SJSA1 (cell line): ENCODE measurements around the gene ANKRD22. TPM values are rescaled to one million over a fixed set of nuclear protein-coding genes. Genes with fewer than 3 reads are reported as not detected.

Source experiments
- DNase-seq, 2 experiments: peaks; one replicate each; pipeline ENCODE4 v3.0.0-alpha.2; 2015 to 2020; ENCODE audit warnings: low spot score in 2 of 2, low read depth in 1 of 2
- H3K27ac ChIP-seq: fragments of 250-450 bp; sonication (Bioruptor Pico); 2 replicates; pipeline ENCODE4 v1.5.1; 2020; ENCODE audit warnings: mild to moderate bottlenecking, moderate library complexity
- H3K27me3 ChIP-seq: fragments of 250-450 bp; sonication (Bioruptor Pico); replicated peaks from 2 replicates; pipeline ENCODE4 v1.5.1; 2020; ENCODE audit warnings: mild to moderate bottlenecking, moderate library complexity
- H3K36me3 ChIP-seq: fragments of 250-450 bp; sonication (Bioruptor Pico); 2 replicates; pipeline ENCODE4 v1.5.1; 2020; ENCODE audit warnings: mild to moderate bottlenecking
- H3K4me1 ChIP-seq: fragments of 250-450 bp; sonication (Bioruptor Pico); replicated peaks from 2 replicates; pipeline ENCODE4 v1.6.1; 2021; ENCODE audit warnings: mild to moderate bottlenecking
- H3K4me3 ChIP-seq: fragments of 250-450 bp; sonication (Bioruptor Pico); 2 replicates; pipeline ENCODE4 v1.5.1; 2020; ENCODE audit warnings: mild to moderate bottlenecking
- H3K9me3 ChIP-seq: fragments of 250-450 bp; sonication (Bioruptor Pico); replicated peaks from 2 replicates; pipeline ENCODE4 v1.5.1; 2020; ENCODE audit warnings: mild to moderate bottlenecking
- total RNA-seq: library from RNA; depleted of rRNA; stranded (reverse); fragments of >200 nt; shearing (Covaris generic); gene quantifications from 2 replicates; pipeline ENCODE4 v1.2.3, GENCODE V29; 2014

The ANKRD22 gene
- total RNA-seq, 1 experiment from 2014 or later: not detected

DNA sequence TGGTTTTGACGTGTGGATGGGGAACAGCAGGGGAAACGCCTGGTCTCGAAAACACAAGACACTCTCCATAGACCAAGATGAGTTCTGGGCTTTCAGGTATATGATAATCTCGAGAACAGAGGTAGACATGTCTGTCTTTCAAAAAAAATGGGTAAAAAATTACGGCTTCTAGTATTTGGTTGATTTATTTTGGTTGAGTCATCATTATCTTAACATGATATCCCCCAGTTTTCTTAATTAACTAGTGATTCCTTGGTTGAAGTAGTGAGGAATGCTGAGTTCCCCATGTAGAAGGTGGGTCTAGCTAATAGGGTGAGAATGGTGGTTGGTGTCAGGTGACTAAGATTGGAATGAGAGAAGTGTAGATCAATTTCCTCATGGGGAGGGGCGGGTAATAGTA, 38.4 kb downstream of the ANKRD22 start:
- no peaks in the 10 kb centered on the region for H3K9me3 ChIP-seq
- no peak for DNase-seq
- H3K4me3 ChIP-seq: no peak overlapping the region
- H3K27me3 ChIP-seq: peaks cover 7% of the 10 kb centered on the region; the same call in 1 of the 2 replicates
- no peak overlapping the region for H3K27ac ChIP-seq
- H3K36me3 ChIP-seq: no peaks in the 10 kb centered on the region
- no peaks in the 10 kb centered on the region for H3K4me1 ChIP-seq

DNA sequence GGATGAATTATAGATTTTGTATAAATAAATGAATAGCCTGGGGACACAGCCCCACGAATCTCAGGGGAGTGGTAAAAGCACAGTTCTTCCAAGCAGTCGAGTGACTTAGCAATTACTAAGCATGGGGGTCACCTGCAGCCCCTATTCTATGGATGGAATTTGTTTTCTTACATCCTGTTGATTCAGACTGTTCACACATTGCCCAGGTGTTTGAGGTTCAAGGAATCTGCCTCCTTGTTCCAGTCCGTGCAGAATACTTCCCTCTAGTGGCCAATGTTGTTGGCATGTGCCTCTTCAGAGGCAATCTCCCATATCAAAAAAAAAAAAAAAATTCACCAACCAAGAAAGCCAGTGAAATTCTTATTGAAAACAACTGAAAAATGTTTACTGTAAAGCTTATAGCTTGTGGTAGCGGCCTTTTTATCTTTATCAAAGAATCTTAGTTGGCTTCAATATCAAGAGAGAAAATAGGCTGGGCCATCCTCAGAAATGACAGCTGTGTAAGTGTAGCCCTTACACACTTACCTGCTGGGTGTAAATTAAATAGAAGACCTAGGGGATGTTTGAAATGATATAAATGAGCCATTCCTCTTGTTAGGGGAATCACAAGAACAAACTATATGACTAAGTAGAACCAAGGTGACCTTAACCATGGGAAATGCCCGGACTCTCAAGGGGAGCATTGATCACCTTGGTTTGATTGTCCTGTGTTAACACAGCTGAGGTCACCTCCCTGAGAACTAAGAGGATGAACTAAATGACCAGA, 41.3 kb downstream of the ANKRD22 start:
- H3K4me1 ChIP-seq: no peaks in the 10 kb centered on the region
- peaks cover 7% of the 10 kb centered on the region; the same call in 1 of the 2 replicates for H3K27me3 ChIP-seq
- H3K9me3 ChIP-seq: no peaks in the 10 kb centered on the region
- peak in 1 of 2 experiments; percentile 21 for DNase-seq
- no peaks in the 10 kb centered on the region for H3K36me3 ChIP-seq
- no peak overlapping the region for H3K4me3 ChIP-seq
- H3K27ac ChIP-seq: no peak overlapping the region

DNA sequence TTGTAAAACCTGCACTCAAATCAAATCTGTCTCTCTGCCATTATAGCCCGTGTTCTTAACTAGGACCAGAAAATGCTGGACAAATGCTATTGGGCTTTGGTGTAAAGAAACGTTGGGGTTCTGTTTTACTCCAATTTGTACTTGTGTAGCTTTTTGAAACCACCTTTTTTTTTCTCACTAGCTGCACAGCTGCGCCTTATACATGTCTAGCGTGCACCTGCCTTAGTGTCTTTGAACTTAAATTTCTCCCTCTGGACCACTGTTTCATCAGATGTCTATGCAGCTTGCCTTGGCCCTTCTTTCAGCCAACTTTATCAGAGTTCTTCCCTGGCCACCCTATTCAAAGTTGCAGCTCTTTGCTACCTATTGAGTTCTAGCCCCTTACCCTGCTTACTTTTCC, 42.0 kb downstream of the ANKRD22 start:
- H3K36me3 ChIP-seq: no peaks in the 10 kb centered on the region
- no peak for DNase-seq
- peaks cover 7% of the 10 kb centered on the region; the same call in 1 of the 2 replicates for H3K27me3 ChIP-seq
- H3K27ac ChIP-seq: no peak overlapping the region
- no peak overlapping the region for H3K4me3 ChIP-seq
- H3K9me3 ChIP-seq: no peaks in the 10 kb centered on the region
- no peaks in the 10 kb centered on the region for H3K4me1 ChIP-seq

GRCh38 chr10:88805924-88806323, 45.7 kb downstream of the ANKRD22 start:
- no peaks in the 10 kb centered on the region for H3K9me3 ChIP-seq
- H3K4me1 ChIP-seq: no peaks in the 10 kb centered on the region
- no peaks in the 10 kb centered on the region for H3K36me3 ChIP-seq
- DNase-seq: no peak
- H3K27me3 ChIP-seq: 0 out of 2 replicates have a peak, but pooled peaks cover 3% of the 10 kb centered on the region
- H3K4me3 ChIP-seq: no peak overlapping the region
- H3K27ac ChIP-seq: no peak overlapping the region

- DNase-seq: no peak
- 0 out of 2 replicates have a peak, but pooled peaks cover 3% of the 10 kb centered on the region for H3K27me3 ChIP-seq
- H3K4me1 ChIP-seq: no peaks in the 10 kb centered on the region
- no peak overlapping the region for H3K4me3 ChIP-seq
- H3K36me3 ChIP-seq: no peaks in the 10 kb centered on the region
- H3K27ac ChIP-seq: no peak overlapping the region
- H3K9me3 ChIP-seq: no peaks in the 10 kb centered on the region
These were observed 46.3 kb downstream of the ANKRD22 start for GRCh38 chr10:88805361-88805760.

GRCh38 chr10:88804083-88804812, 47.4 kb downstream of the ANKRD22 start:
- no peak for DNase-seq
- no peaks in the 10 kb centered on the region for H3K9me3 ChIP-seq
- H3K36me3 ChIP-seq: no peaks in the 10 kb centered on the region
- no peaks in the 10 kb centered on the region for H3K27me3 ChIP-seq
- no peak overlapping the region for H3K27ac ChIP-seq
- H3K4me1 ChIP-seq: no peaks in the 10 kb centered on the region
- H3K4me3 ChIP-seq: no peak overlapping the region

DNA sequence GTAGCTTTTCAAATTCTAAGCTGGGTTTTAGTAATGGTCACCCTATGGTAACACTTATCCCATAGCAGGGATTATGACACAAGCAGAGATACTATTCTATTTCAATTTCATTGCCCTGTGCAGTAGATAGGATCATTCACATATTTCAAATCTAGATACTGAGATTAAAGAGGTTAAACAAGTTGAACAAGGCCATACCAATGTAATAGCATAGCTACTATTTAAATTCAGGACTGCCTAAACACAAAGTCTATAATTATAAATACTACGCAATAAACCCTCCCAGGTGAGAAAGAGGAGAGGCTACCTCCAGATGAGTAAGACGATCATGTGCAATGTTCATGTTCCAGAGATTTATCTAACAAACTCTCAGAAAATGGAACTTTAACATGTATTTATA, 48.0 kb downstream of the ANKRD22 start:
- H3K4me1 ChIP-seq: no peaks in the 10 kb centered on the region
- DNase-seq: no peak

DNA sequence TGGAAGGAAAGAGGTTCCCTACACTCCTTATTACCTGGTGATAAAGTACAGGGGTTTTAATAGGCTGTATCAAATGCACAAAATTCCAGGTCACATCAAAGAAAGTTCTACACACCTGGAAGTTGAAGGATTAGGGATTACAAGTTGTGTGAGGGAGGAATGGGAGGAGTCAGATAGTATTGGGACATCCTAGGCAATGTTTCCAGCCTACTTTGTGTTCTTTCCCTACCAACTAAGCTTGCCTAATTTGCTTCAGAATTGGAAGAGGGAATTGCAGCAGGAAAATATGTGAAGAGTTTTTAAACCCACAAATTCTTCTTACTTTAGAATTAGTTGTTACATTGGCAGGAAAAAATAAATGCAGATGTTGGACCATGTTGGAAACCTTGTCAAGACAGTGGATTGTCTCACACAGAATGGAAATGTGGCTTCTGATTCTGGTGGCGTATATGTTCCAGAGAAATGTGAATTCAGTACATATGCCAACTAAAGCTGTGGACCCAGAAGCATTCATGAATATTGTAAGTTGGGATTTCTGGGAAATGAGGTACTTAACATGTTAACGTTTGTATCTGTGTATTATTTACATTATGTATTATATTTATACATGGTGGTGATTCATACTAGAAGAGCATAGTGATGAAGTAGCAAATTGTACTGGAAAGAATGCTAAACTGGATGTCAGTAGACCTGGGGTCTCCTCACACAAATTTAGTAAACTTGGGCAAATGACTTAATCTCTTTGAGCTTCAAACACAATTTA, 48.9 kb downstream of the ANKRD22 start, which contains the start of gene LIPM:
TSS of gene LIPM (plus strand) at position 208 of the 763 bp plus-strand sequence. CDS start at position 375, 167 bp downstream.
- Histone ChIP-seq H3K4me3 (no peak within 1 kb of the TSS), H3K36me3 (no peaks in the 10 kb centered on the region), H3K27ac (no peak within 1 kb of the TSS), H3K4me1 (no peaks in the 10 kb centered on the region), H3K27me3 (no peaks in the 10 kb centered on the region), H3K9me3 (no peaks in the 10 kb centered on the region)
- DNase-seq: no peak

More for the DNA sequence above, 48.0 kb downstream of the ANKRD22 start:
- H3K27me3 ChIP-seq: no peaks in the 10 kb centered on the region
- no peaks in the 10 kb centered on the region for H3K9me3 ChIP-seq
- H3K4me3 ChIP-seq: no peak overlapping the region
- H3K36me3 ChIP-seq: no peaks in the 10 kb centered on the region
- H3K27ac ChIP-seq: no peak overlapping the region

DNA sequence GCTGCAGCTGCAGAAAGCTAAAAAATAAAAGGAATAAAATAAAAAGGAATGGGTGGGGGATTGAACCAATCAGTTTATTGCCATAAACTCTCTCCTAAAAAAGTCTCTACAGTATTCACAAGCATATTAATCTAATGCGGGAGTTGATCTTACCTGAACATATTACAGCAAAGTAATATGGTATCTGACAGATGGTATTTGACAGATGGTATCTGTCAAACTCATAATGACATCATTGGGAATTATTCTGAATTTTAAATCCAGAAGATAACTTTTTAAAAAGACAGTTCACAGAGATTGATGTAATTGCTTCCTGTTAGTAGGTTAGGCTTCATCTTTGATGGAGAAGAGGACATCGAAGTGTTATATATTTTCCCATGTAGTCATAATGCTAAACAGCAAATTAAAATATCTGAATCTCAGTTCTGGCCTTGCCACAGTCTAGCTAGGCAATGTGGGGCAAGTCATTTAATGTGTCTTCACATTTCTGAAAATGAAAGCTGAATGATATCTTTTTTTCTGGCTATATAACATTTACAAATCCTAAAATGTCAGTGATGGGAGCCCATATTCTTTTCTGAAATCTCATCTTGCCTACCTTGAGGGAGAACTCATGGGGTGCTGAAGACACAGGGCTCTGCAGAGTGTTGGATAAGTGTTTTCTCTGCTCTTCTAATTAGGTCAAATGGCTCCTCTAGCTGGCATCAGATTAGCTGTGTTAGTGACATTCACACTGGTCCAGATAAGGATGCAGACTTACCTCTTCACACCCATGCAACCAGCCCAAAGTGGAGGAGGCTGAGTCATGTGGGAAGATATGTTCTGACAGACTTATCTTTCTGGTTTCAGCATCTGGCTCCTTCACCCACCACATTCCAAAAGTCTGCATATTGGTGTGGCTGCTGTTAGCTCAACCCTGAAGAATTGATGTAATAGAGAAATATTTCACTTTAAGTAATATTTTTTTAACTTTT, 51.2 kb downstream of the ANKRD22 start:
- Histone ChIP-seq H3K4me3 (no peak overlapping the region), H3K27ac (no peak overlapping the region), H3K27me3 (no peaks in the 10 kb centered on the region), H3K9me3 (no peaks in the 10 kb centered on the region), H3K4me1 (no peaks in the 10 kb centered on the region), H3K36me3 (no peaks in the 10 kb centered on the region)
- DNase-seq: no peak

GRCh38 chr10:88794731-88795130, 56.9 kb downstream of the ANKRD22 start:
- Histone ChIP-seq H3K4me3 (no peak overlapping the region), H3K4me1 (no peaks in the 10 kb centered on the region), H3K36me3 (no peaks in the 10 kb centered on the region), H3K27ac (no peak overlapping the region), H3K27me3 (no peaks in the 10 kb centered on the region), H3K9me3 (no peaks in the 10 kb centered on the region)
- DNase-seq: no peak

- no peak overlapping the region for H3K27ac ChIP-seq
- peak in 1 of 2 experiments; percentile 6 for DNase-seq
These were observed 57.8 kb downstream of the ANKRD22 start for GRCh38 chr10:88793712-88794299.

DNA sequence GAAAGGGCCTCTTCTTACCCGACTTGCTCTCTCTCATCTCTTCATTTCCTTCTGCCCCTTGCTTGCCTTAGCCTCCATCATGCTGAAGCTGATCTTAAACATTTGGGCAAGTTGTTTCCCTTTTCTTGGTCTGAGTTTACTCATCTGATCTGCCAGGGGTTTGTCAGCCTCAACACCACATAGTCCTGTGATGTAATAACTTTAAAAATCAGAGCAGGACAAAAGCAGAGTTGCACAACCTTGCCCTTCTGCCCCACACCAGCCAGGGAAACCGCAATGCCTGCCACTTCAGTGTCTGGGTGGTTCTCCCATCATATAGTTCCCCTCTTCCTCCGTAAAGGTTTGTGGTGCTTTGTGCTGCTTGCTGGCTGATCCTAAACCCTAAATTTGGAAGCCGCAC, 59.0 kb downstream of the ANKRD22 start:
- H3K9me3 ChIP-seq: no peaks in the 10 kb centered on the region
- H3K27me3 ChIP-seq: no peaks in the 10 kb centered on the region
- H3K36me3 ChIP-seq: no peaks in the 10 kb centered on the region
- H3K4me3 ChIP-seq: no peak overlapping the region
- no peak for DNase-seq
- H3K27ac ChIP-seq: no peak overlapping the region
- H3K4me1 ChIP-seq: no peaks in the 10 kb centered on the region

More at GRCh38 chr10:88793712-88794299, 57.8 kb downstream of the ANKRD22 start:
- Histone ChIP-seq H3K4me1 (no peaks in the 10 kb centered on the region), H3K27me3 (no peaks in the 10 kb centered on the region), H3K9me3 (no peaks in the 10 kb centered on the region), H3K36me3 (no peaks in the 10 kb centered on the region), H3K4me3 (no peak overlapping the region)
